Activated CD8-positive, alpha-beta T cell treated with anti-CD3 and anti-CD28 coated beads for 36 hours (primary cell): ENCODE measurements around the gene HOTAIR. TPM values are rescaled to one million over a fixed set of nuclear protein-coding genes. Genes with fewer than 3 reads are reported as not detected.

Experiments used
- ATAC-seq: fragments of 200-7000 bp; cut with Tn5 transposase; one replicate; pipeline ENCODE4 v1.10.0; 2021; ENCODE audit warnings: mild to moderate bottlenecking, moderate library complexity
- CTCF ChIA-PET: fragments of 350-600 bp; sonication (Branson Sonifier 250); formaldehyde crosslinking; loops from one replicate; lab custom pipeline; 2021; ENCODE audit warnings: antibody characterized with exemption; lab: Charles Lee
- POLR2A ChIA-PET: fragments of 350-600 bp; sonication (Branson Sonifier 250); formaldehyde crosslinking; loops from one replicate; lab custom pipeline; 2021; ENCODE audit warnings: antibody characterized with exemption; lab: Charles Lee
- DNase-seq: peaks from one replicate; pipeline ENCODE4 v3.0.0-alpha.2; 2020
- H3K27ac Mint-ChIP-seq: one replicate; pipeline ENCODE4 v1.8.0; 2021; ENCODE audit warnings: mild to moderate bottlenecking, mixed read lengths
- H3K27me3 Mint-ChIP-seq: one replicate; pipeline ENCODE4 v1.8.0; 2021; ENCODE audit warnings: mixed read lengths
- H3K36me3 Mint-ChIP-seq: one replicate; pipeline ENCODE4 v1.8.0; 2021; ENCODE audit warnings: low read depth, mixed read lengths
- H3K4me1 Mint-ChIP-seq: one replicate; pipeline ENCODE4 v1.8.0; 2021; ENCODE audit warnings: low read depth, mixed read lengths
- H3K4me3 Mint-ChIP-seq: one replicate; pipeline ENCODE4 v1.8.0; 2021; ENCODE audit warnings: mild to moderate bottlenecking, moderate library complexity, mixed read lengths
- H3K9me3 Mint-ChIP-seq: one replicate; pipeline ENCODE4 v1.8.0; 2021; ENCODE audit warnings: mixed read lengths
- intact Hi-C: fragments of 100-400 bp; cut with micrococcal nuclease; formaldehyde crosslinking; loops from one replicate; pipeline ENCODE4 v1.10.0; 2022
- total RNA-seq, 2 experiments: library from RNA; stranded (reverse); gene quantifications; one replicate each; pipeline ENCODE4 v1.2.3, GENCODE V29; 2021
- TF ChIP-seq, protein P1 (sequence below): fragments of 200-600 bp; IDR thresholded peaks from one replicate; pipeline ENCODE4 v1.8.0; 2022; ENCODE audit warnings: antibody characterized with exemption, mild to moderate bottlenecking

HOTAIR gene
- total RNA-seq, 2 experiments from 2014 or later, result not detected

DNA sequence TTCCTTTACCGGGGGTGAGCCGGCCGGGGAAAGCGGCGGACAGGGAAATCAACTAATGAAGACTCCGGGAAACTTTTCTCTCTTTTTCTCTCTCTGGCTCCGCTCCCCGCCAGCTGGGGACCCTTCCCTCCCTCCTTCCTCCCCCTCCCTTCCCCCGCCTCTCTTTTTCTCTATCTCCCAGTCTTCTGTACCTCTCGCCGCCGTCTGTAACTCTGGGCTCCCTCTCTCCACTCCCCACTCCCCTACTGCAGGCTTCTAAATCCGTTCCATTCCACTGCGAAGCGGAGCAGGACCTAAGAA, 8.7 kb downstream of the HOTAIR start:
- Mint-ChIP-seq H3K27ac (no peak overlapping the region), H3K9me3 (no peaks in the 10 kb centered on the region), H3K4me1 (peaks cover 25% of the 10 kb centered on the region), H3K4me3 (peak overlapping the region; percentile 12), H3K36me3 (peaks cover 2% of the 10 kb centered on the region), H3K27me3 (peaks cover 87% of the 10 kb centered on the region)
- POLR2A ChIA-PET, result no interaction called here
- TF ChIP-seq, protein P1, sequence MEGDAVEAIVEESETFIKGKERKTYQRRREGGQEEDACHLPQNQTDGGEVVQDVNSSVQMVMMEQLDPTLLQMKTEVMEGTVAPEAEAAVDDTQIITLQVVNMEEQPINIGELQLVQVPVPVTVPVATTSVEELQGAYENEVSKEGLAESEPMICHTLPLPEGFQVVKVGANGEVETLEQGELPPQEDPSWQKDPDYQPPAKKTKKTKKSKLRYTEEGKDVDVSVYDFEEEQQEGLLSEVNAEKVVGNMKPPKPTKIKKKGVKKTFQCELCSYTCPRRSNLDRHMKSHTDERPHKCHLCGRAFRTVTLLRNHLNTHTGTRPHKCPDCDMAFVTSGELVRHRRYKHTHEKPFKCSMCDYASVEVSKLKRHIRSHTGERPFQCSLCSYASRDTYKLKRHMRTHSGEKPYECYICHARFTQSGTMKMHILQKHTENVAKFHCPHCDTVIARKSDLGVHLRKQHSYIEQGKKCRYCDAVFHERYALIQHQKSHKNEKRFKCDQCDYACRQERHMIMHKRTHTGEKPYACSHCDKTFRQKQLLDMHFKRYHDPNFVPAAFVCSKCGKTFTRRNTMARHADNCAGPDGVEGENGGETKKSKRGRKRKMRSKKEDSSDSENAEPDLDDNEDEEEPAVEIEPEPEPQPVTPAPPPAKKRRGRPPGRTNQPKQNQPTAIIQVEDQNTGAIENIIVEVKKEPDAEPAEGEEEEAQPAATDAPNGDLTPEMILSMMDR, result no peak
- DNase-seq (no peak), ATAC-seq (no peak)
- intact Hi-C loops, result no loop called here
- CTCF ChIA-PET, result interaction anchor here (0.6 to 1.3 kb wide), 4 partner anchors 19 to 68 kb away, joined by 3 to 5 read pairs (median 5); partner anchors contain the start of genes HOXC10 and HOXC5

GRCh38 chr12:53965281-53966084, 9.3 kb downstream of the HOTAIR start:
- Mint-ChIP-seq H3K27me3 (peaks cover 85% of the 10 kb centered on the region), H3K27ac (no peak overlapping the region), H3K9me3 (no peaks in the 10 kb centered on the region), H3K36me3 (peaks cover 2% of the 10 kb centered on the region), H3K4me3 (no peak overlapping the region), H3K4me1 (peaks cover 26% of the 10 kb centered on the region)
- DNase-seq, result peak; percentile 61
- POLR2A ChIA-PET, result no interaction called here
- TF ChIP-seq, protein P1, result no peak
- CTCF ChIA-PET, result interaction anchor here (1.0 kb wide), 1 partner anchor 10 kb away, joined by 3 read pairs; no protein-coding TSS in a partner anchor
- peak; percentile 42 for ATAC-seq
- intact Hi-C loops, result no loop called here

GRCh38 chr12:53964315-53964713, 10.4 kb downstream of the HOTAIR start:
- no peak overlapping the region for H3K4me3 Mint-ChIP-seq
- intact Hi-C loops, result no loop called here
- H3K4me1 Mint-ChIP-seq, result peaks cover 29% of the 10 kb centered on the region
- peaks cover 2% of the 10 kb centered on the region for H3K36me3 Mint-ChIP-seq
- ChIA-PET CTCF (interaction anchor here (1.1 kb wide), 1 partner anchor 21 kb away, joined by 3 read pairs; the partner anchor contains the start of gene HOXC10), POLR2A (no interaction called here)
- no peaks in the 10 kb centered on the region for H3K9me3 Mint-ChIP-seq
- DNase-seq (no peak), ATAC-seq (no peak)
- no peak overlapping the region for H3K27ac Mint-ChIP-seq
- TF ChIP-seq, protein P1, result no peak
- peaks cover 89% of the 10 kb centered on the region for H3K27me3 Mint-ChIP-seq

DNA sequence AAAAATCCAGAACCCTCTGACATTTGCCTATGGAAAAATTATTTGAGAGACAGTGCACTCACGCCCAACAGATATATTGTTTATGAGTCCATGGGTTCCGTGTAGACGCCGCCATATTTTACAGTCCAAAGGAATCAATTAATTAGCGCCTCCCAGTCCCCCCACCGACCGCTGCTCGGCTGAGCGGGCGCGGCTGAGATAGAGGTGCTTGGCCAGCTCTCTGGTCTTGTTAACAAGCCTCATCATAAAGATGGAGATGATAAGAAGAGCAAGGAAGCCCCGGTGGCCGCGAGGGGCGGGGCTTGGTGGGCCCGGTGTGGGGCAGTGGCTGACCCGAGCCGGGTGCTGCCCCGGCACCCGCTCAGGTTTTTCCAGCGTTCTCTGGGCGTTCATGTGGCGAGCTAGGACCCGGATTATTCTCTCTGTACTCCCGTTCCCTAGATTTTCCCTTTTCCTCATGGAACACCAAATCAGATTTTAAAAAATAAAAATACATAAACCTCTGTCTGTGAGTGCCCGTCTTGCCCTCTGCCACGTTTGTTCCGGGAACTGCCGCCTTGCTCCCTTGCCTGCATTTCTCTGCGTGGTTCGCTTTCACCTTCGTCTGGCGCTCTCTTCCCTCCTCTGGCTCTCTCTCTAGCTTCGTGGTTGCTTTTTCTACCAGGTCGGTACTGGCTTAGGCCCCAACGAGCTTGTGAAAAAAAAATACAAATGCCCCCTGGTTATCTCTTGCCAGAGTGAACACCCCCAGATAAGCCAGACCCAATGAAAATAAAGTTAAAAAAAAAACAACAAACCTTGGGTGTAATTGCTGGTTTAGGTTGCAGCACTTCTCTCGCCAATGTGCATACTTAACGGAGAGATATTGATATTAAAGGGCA, 11.1 kb downstream of the HOTAIR start:
- POLR2A ChIA-PET, result interaction anchor here (0.6 kb wide), 1 partner anchor 168 kb away, joined by 3 read pairs; no protein-coding TSS in a partner anchor
- Mint-ChIP-seq H3K27ac (no peak overlapping the region), H3K27me3 (peaks cover 87% of the 10 kb centered on the region), H3K36me3 (peaks cover 2% of the 10 kb centered on the region), H3K4me3 (no peak overlapping the region), H3K9me3 (no peaks in the 10 kb centered on the region), H3K4me1 (peaks cover 29% of the 10 kb centered on the region)
- no peak for DNase-seq
- no peak for ATAC-seq
- TF ChIP-seq, protein P1, result no peak
- intact Hi-C loops, result no loop called here
- CTCF ChIA-PET, result interaction anchor here (0.9 to 2.1 kb wide), 5 partner anchors 21 to 217 kb away, joined by 3 to 7 read pairs (median 5); partner anchors contain the start of gene HOXC10
